ENCODE data around the gene CTNNA3. TPM values are rescaled to one million over a fixed set of nuclear protein-coding genes. Genes with fewer than 3 reads are reported as not detected.

Gene CTNNA3
- polyA plus RNA-seq, 1 donor from 2014 or later, result 0.14 TPM

DNA sequence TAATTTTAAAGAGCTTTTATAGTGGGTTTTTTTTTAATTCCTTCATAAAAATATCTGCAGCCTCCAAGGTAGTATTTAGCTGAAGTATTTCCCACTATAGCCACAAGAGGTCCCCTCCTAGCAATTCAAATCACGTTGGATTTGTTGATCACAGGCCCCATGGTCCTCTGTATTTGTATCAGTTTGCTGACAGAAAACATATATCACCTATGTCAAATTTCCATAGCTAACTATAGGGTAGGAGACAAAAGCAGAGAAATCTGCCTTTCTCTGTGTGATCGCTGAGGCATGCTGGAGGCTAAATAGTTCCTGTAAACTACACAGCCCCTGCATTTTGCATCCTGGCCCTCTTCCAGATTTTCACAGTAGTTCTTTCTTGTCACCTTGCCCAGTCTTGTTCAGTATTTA, 1.7 kb upstream of the CTNNA3 start:
- H3K36me3 ChIP-seq (ENCODE audit: insufficient read depth, low read length), result no peaks in the 10 kb centered on the region
- H3K4me2 ChIP-seq (ENCODE audit: low read length), result no peak overlapping the region
- H3K9me3 ChIP-seq (ENCODE audit: low read length), result no peaks in the 10 kb centered on the region
- no peak overlapping the region for H3K4me3 ChIP-seq (ENCODE audit: low read length)
- H3F3A ChIP-seq (ENCODE audit: insufficient read depth, low read length, poor library complexity, severe bottlenecking), result no peaks in the 10 kb centered on the region
- H2AFZ ChIP-seq (ENCODE audit: low read depth, low read length), result no peak overlapping the region
- no peaks in the 10 kb centered on the region for H3K9me2 ChIP-seq (ENCODE audit: insufficient read depth, low read length)
- no peak overlapping the region for H3K27ac ChIP-seq (ENCODE audit: low read length)
- no peaks in the 10 kb centered on the region for H4K20me1 ChIP-seq (ENCODE audit: insufficient read depth)
- H3K9ac ChIP-seq (ENCODE audit: low read length), result no peak overlapping the region
- H3K79me2 ChIP-seq (replicated peaks; ENCODE audit: insufficient read depth, low read length), result no peaks in the 10 kb centered on the region
- H3K27me3 ChIP-seq (ENCODE audit: insufficient read depth, low read depth, low read length), result no peaks in the 10 kb centered on the region
- TF ChIP-seq EZH2 (IDR thresholded peaks at IDR 0.05; ENCODE audit: borderline replicate concordance, insufficient read depth, low read length, poor library complexity, severe bottlenecking) (no peak), REST (IDR thresholded peaks at IDR 0.05; ENCODE audit: borderline replicate concordance) (no peak), POLR2AphosphoS5 (IDR thresholded peaks at IDR 0.05) (no peak), SMC3 (conservative IDR thresholded peaks at IDR 0.05; ENCODE audit: poor library complexity) (peak; percentile 77), MXI1 (conservative IDR thresholded peaks at IDR 0.05; ENCODE audit: poor library complexity, severe bottlenecking) (no peak), EP300 (conservative IDR thresholded peaks at IDR 0.05; ENCODE audit: poor library complexity, severe bottlenecking) (no peak), TAF1 (IDR thresholded peaks at IDR 0.05; ENCODE audit: low read depth) (no peak), RAD21 (conservative IDR thresholded peaks at IDR 0.05) (peak; percentile 59)
- TF ChIP-seq, protein P1, sequence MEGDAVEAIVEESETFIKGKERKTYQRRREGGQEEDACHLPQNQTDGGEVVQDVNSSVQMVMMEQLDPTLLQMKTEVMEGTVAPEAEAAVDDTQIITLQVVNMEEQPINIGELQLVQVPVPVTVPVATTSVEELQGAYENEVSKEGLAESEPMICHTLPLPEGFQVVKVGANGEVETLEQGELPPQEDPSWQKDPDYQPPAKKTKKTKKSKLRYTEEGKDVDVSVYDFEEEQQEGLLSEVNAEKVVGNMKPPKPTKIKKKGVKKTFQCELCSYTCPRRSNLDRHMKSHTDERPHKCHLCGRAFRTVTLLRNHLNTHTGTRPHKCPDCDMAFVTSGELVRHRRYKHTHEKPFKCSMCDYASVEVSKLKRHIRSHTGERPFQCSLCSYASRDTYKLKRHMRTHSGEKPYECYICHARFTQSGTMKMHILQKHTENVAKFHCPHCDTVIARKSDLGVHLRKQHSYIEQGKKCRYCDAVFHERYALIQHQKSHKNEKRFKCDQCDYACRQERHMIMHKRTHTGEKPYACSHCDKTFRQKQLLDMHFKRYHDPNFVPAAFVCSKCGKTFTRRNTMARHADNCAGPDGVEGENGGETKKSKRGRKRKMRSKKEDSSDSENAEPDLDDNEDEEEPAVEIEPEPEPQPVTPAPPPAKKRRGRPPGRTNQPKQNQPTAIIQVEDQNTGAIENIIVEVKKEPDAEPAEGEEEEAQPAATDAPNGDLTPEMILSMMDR (IDR thresholded peaks at IDR 0.05; ENCODE audit: poor library complexity, severe bottlenecking), result peak; percentile 70

DNA sequence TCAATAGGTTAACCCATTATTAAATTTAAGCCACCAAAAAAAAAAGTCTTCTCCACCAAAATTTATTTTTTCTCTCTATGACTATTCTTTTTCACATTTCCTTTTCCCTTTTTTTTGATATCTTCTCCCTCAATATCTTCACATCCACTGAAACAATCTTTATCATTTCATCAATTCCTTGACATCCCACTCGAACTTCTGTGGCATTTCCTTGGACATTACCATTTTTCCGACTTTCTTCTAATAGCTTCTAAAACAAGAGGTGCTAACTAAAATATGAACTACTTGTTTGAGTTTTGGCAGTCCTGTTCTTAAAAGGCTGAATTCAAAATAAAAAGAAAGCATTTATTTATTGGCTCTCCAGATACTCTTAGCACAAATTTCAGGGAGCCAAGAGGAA, 684 bp upstream of the CTNNA3 start:
- no peaks in the 10 kb centered on the region for H4K20me1 ChIP-seq (ENCODE audit: insufficient read depth)
- TF ChIP-seq SMC3 (conservative IDR thresholded peaks at IDR 0.05; ENCODE audit: poor library complexity) (no peak), TAF1 (IDR thresholded peaks at IDR 0.05; ENCODE audit: low read depth) (no peak), POLR2AphosphoS5 (IDR thresholded peaks at IDR 0.05) (no peak), EP300 (conservative IDR thresholded peaks at IDR 0.05; ENCODE audit: poor library complexity, severe bottlenecking) (no peak)
- no peaks in the 10 kb centered on the region for H3K27me3 ChIP-seq (ENCODE audit: insufficient read depth, low read depth, low read length)
- no peaks in the 10 kb centered on the region for H3F3A ChIP-seq (ENCODE audit: insufficient read depth, low read length, poor library complexity, severe bottlenecking)
- no peak overlapping the region for H2AFZ ChIP-seq (ENCODE audit: low read depth, low read length)
- no peaks in the 10 kb centered on the region for H3K9me2 ChIP-seq (ENCODE audit: insufficient read depth, low read length)
- H3K4me3 ChIP-seq (ENCODE audit: low read length), result no peak overlapping the region
- H3K79me2 ChIP-seq (replicated peaks; ENCODE audit: insufficient read depth, low read length), result no peaks in the 10 kb centered on the region
- no peak overlapping the region for H3K27ac ChIP-seq (ENCODE audit: low read length)
- no peak overlapping the region for H3K4me2 ChIP-seq (ENCODE audit: low read length)
- H3K9me3 ChIP-seq (ENCODE audit: low read length), result no peaks in the 10 kb centered on the region
- H3K9ac ChIP-seq (ENCODE audit: low read length), result no peak overlapping the region
- no peaks in the 10 kb centered on the region for H3K36me3 ChIP-seq (ENCODE audit: insufficient read depth, low read length)
